ENCODE measurements around the gene AZU1.

Gene AZU1, protein sequence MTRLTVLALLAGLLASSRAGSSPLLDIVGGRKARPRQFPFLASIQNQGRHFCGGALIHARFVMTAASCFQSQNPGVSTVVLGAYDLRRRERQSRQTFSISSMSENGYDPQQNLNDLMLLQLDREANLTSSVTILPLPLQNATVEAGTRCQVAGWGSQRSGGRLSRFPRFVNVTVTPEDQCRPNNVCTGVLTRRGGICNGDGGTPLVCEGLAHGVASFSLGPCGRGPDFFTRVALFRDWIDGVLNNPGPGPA

GRCh38 chr19:827710-828321 is at the start of gene AZU1:
Gene AZU1, plus strand, starts transcription at chr19:827837. Its CDS starts 10 bp downstream, at chr19:827847.
- no peak for DNase-seq (ENCODE audit: low read depth in 3 of 3, low spot score in 1 of 3)

GRCh38 chr19:778910-779653 is 48.6 kb upstream of the AZU1 start:
- no peak for DNase-seq (ENCODE audit: low read depth in 3 of 3, low spot score in 1 of 3)

DNA sequence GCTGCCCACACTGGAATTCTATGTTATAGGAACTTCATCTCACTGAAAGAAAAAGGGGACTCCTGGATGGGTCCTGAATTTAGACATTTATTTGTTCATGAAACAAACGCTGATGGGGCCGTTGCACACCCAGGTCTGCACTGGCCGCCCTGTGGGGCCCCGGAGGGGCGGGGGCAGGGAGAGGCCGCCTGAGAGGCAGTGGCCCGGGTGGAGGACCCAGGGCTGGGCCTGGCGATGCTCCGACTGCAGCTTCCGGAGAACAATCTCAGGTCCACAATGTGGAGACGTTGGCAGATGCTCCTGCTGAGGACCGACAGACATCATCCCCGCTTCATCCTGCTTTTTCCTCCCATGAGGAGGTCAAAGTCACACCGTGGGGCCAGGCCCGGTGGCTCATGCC is 46.7 kb upstream of the AZU1 start:
- DNase-seq (ENCODE audit: low read depth in 3 of 3, low spot score in 1 of 3) = no peak

DNA sequence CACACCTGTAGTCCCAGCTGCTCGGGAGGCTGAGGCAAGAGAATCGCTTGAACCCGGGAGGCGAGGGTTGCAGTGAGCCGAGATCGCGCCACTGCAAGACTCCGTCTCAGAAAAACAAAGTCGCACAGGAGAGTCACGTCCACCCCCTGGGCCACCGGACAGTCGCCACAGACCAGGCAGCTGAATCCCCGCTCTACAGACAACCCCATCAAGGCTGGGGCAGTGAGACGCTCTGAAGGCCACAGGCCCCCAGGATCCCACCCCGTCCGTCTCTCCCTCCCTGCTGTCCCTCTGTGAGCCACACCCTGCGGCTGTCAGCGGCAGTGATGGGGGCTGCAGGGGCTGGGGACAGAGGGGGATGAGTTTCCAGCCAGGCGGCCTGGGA is 45.8 kb upstream of the AZU1 start:
- no peak for DNase-seq (ENCODE audit: low read depth in 3 of 3, low spot score in 1 of 3)

GRCh38 chr19:782185-782877 is 45.3 kb upstream of the AZU1 start:
- DNase-seq (ENCODE audit: low read depth in 3 of 3, low spot score in 1 of 3) = no peak

- DNase-seq (ENCODE audit: low read depth in 3 of 3, low spot score in 1 of 3) = no peak
Observed at GRCh38 chr19:782878-783668, 44.6 kb upstream of the AZU1 start.

GRCh38 chr19:784541-784940 is 43.1 kb upstream of the AZU1 start:
- no peak for DNase-seq (ENCODE audit: low read depth in 3 of 3, low spot score in 1 of 3)

DNA sequence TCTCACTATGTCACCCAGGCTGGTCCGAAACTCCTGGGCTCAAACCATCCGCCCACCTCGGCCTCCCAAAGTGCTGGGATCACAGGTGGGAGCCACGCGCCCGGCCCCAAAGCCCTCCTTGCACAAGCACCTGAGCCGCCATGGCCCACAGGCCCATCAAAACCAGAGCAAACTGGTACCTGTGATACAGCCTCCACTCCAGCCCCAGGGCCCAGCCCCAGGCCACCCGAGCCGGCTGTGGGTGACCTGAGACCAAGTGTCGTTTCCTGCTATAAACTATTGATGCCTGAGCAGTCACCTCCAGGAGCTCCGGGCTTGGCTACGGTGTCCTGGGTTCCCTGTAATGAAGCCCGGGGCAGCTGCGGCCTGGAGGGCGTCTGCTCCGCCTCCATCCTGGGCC is 40.1 kb upstream of the AZU1 start:
- DNase-seq (ENCODE audit: low read depth in 3 of 3, low spot score in 1 of 3) = no peak

DNA sequence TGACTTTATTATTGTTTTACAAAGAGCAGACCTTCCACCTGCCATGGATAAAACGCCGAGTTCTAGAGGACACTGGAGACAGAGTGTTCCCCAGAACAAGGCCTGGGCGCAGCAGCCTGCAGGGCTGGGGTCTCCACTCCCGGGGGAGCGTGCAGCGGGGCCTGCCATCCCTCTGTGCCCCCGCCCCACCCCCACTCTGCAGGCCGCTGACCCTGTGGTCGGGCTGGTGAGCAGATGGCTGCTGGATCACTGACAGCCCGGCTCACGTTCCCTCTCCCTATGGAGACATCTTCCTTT is 39.0 kb upstream of the AZU1 start:
- no peak for DNase-seq (ENCODE audit: low read depth in 3 of 3, low spot score in 1 of 3)

GRCh38 chr19:788983-789700 is 38.5 kb upstream of the AZU1 start:
- DNase-seq (ENCODE audit: low read depth in 3 of 3, low spot score in 1 of 3) = no peak

GRCh38 chr19:789701-790060 is 38.0 kb upstream of the AZU1 start:
- DNase-seq (ENCODE audit: low read depth in 3 of 3, low spot score in 1 of 3) = no peak

- DNase-seq (ENCODE audit: low read depth in 3 of 3, low spot score in 1 of 3) = no peak
Observed at GRCh38 chr19:791007-791566, 36.5 kb upstream of the AZU1 start.

DNA sequence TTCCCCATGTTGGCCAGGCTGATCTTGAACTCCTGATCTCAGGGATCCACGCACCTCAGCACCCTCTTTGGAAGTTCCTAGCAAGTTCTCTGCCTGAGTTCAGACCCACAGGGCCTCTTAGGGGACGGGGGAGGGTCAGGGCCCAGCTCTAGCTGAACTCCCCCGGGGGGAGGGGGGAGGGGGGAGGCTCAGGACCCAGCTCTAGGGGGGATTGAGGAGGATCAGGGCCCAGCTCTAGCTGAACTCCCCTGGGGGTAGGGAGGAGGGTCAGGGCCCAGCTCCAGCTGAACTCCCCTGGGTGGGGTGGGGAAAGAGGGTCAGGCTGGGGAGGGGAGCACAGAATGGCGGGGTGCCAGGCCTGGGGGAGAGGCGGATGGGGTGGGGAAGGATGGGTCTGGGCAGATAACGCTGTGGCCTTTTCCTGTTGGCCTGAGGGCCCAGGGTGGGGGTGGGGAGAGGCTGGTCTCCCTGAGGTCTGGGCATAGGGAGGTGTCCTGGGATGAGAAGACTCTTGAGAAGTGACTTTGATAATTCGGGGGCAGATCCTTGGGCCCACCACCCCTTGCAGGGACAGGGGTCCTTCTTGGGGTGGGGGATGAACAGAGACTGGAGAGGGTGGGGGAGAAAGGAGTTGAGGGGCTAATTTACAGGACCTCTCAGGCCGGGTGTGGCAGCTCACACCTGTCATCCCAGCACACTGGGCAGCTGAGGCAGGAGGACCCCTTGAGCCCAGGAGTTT is 35.9 kb upstream of the AZU1 start:
- no peak for DNase-seq (ENCODE audit: low read depth in 3 of 3, low spot score in 1 of 3)

DNA sequence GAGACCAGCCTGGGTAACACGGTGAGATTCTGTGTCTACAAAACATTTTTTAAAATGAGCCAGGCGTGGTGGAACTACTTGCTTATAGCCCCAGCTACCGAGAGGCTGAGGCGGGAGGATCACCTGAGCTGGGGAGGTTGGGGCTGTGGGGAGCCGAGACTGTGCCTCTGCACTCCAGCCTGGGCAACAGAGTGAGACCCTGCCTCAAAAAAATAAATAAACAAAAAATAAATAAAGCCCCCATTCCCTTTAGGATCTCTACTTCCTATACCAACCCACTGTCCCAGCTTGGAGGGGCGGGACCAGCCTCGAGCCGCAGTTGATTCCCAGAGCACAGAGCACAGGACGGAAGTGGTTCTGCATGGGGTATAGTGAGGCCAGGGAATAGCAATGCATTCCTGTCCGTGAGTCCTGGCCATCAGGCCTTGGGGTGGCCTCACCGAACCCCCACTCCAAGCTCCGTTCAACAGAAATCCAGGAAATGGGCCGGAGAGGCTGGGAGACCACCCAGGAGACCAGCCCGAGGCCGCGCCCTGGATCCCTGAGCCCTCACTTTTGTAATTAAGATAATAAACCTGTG is 35.2 kb upstream of the AZU1 start:
- DNase-seq (ENCODE audit: low read depth in 3 of 3, low spot score in 1 of 3) = no peak

DNA sequence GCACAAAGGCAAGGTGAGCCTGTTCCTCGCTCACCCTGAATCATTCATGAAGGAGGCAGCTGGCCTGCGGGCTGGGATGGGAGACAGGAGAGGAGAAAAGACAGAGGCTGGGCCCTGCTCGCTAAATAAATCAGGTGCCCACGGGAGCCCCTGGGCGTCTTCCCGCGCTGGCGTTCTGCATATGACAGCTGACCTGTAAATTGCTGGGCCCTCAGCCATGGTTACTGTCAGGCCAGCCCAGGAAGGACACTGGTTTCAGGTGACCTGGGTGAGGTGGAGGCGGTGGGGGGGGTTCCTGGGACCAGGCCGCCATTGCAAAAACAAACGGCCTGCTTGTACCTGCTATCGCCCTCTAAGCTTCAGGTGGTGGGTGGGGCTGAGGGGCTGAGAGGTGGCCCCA is 33.8 kb upstream of the AZU1 start:
- DNase-seq (ENCODE audit: low read depth in 3 of 3, low spot score in 1 of 3) = no peak

DNA sequence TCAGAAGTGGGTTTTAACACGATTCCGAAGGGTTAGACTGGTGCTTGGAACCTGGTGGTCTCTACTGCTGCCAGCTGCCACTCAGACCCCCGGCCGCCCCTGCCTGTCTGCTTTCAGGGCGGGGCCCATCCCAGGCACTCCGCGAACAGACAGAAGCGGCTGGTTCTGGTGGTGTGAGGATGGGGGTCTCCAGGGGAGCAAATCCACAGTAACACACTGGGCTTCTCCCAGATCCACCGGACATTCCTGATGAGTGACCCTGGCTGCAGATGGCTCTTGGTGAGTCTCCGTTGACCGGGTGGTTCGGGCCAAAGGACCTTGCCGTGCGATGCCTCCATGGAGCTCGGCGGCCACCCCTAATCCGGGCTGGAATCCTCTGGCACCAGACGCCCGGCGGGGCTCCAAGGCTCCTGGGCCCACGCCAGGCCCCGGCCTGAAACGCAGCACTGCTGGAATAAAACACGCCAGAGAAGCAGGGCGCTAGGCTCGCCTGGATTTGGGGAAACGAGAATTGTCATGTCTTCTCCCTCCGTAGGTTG is 32.5 kb upstream of the AZU1 start:
- no peak for DNase-seq (ENCODE audit: low read depth in 3 of 3, low spot score in 1 of 3)

DNA sequence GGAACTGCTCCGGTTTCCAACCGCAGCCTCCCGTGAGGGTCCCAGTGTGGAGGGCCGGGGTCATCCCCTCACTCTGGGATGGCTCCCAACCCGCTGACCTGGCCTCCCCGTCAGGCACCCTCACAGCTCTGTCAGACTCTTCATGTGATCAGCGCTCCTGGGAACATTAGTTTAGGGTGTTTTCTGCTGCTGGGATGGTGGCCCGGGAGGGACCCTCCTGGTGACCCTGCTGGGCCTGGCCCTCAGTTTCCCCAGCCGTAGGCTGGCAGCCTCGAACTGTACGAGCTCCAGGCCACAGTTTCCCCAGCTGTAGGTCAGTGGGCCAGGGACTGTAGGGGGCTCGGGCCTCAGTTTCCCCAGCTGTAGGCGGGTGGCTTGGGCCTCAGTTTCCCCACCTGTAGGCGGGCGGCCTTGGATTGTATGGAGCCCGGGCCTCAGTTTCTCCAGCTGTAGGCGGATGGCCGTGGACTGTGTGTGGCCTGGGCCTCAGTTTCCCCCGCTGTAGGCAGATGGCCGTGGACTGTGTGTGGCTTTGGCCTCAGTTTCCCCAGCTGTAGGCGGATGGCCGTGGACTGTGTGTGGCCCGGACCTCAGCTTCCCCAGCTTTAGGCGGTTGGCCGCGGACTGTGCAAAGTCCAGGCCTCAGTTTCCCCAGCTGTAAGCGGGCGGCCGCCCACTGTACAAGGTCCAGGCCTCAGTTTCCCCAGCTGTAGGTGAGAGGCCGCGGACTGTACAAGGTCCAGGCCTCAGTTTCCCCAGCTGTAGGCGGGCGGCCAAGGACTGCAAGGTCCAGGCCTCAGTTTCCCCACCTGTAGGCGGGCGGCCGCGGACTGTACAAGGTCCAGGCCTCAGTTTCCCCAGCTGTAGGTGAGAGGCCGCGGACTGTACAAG is 31.7 kb upstream of the AZU1 start:
- no peak for DNase-seq (ENCODE audit: low read depth in 3 of 3, low spot score in 1 of 3)

All from stimulated activated CD4-positive, alpha-beta T cell treated with anti-CD3 and anti-CD28 coated beads, TNF-alpha, amount 100 ng/mL, for 1 hour (primary cell).